CD14-positive monocyte (primary cell): Measurements from ENCODE around the gene AGBL5. TPM values are rescaled to one million over a fixed set of nuclear protein-coding genes. Genes with fewer than 3 reads are reported as not detected.

Experiments used
- DNase-seq, 3 donors: peaks; one replicate each; pipeline ENCODE4 v3.0.0-alpha.2; 2011 to 2022
- H2AFZ ChIP-seq: 2 replicates; pipeline ENCODE4 v1.6.0; 2012; ENCODE audit warnings: mild to moderate bottlenecking, low read depth, low read length, inconsistent platforms; ENCODE audit not compliant: insufficient read depth, poor library complexity, severe bottlenecking
- H3K27ac ChIP-seq, 2 donors: 1 replicate in 1 of 2; 2 replicates in 1 of 2; pipeline ENCODE4 v1.5.1; 2012 to 2013; ENCODE audit warnings: low read length in 2 of 2, control low read depth in 1 of 2, inconsistent platforms in 1 of 2, low read depth in 1 of 2, mild to moderate bottlenecking in 1 of 2
- H3K27me3 ChIP-seq, 2 donors: one replicate each; pipeline versions ENCODE4 v1.6.0 to v1.6.1; 2011 to 2013; ENCODE audit warnings: low read length in 2 of 2; ENCODE audit not compliant: control insufficient read depth in 2 of 2, insufficient read depth in 2 of 2
- H3K36me3 ChIP-seq, 2 donors: replicated peaks in 1 of 2; 1 replicate in 1 of 2; 2 replicates in 1 of 2; pipeline versions ENCODE4 v1.5.1 to v1.6.1; 2012 to 2013; ENCODE audit warnings: low read length in 2 of 2, control low read depth in 1 of 2, inconsistent platforms in 1 of 2, mild to moderate bottlenecking in 1 of 2; ENCODE audit not compliant: insufficient read depth in 2 of 2, control insufficient read depth in 1 of 2
- H3K4me1 ChIP-seq, 2 donors: 1 replicate in 1 of 2; 2 replicates in 1 of 2; pipeline versions ENCODE4 v1.5.1 to v1.6.1; 2012 to 2013; ENCODE audit warnings: low read length in 2 of 2, control low read depth in 1 of 2, inconsistent platforms in 1 of 2, mild to moderate bottlenecking in 1 of 2, moderate library complexity in 1 of 2; ENCODE audit not compliant: insufficient read depth in 2 of 2, control insufficient read depth in 1 of 2
- H3K4me2 ChIP-seq: replicated peaks from 2 replicates; pipeline ENCODE3; 2012; ENCODE audit warnings: low read length, moderate library complexity, mild to moderate bottlenecking; ENCODE audit not compliant: poor library complexity, severe bottlenecking; ENCODE audit errors: extremely low read depth
- H3K4me3 ChIP-seq, 3 experiments: fragments of 200-600 bp in 1 of 3; sonication (generic) in 1 of 3; replicated peaks in 1 of 3; 1 replicate in 2 of 3; 2 replicates in 1 of 3; pipeline ENCODE4 v1.5.1; 2011 to 2013; ENCODE audit warnings: low read length in 3 of 3, mild to moderate bottlenecking in 3 of 3, control low read depth in 2 of 3, low read depth in 2 of 3, inconsistent platforms in 1 of 3, moderate library complexity in 1 of 3
- H3K79me2 ChIP-seq: 2 replicates; pipeline ENCODE4 v1.6.0; 2012; ENCODE audit warnings: mild to moderate bottlenecking, control low read depth, inconsistent platforms, low read length, moderate library complexity; ENCODE audit not compliant: insufficient read depth
- H3K9ac ChIP-seq: 2 replicates; pipeline ENCODE4 v1.6.0; 2017; ENCODE audit warnings: low read length, mild to moderate bottlenecking; ENCODE audit not compliant: insufficient read depth, poor library complexity, severe bottlenecking
- H3K9me3 ChIP-seq, 2 donors: replicated peaks in 1 of 2; 1 replicate in 1 of 2; 2 replicates in 1 of 2; pipeline versions ENCODE4 v1.5.1 to v1.6.1; 2012 to 2013; ENCODE audit warnings: low read length in 2 of 2, control low read depth in 1 of 2; ENCODE audit not compliant: control insufficient read depth in 1 of 2, insufficient read depth in 1 of 2
- H4K20me1 ChIP-seq: 2 replicates; pipeline ENCODE4 v1.6.0; 2012; ENCODE audit warnings: mild to moderate bottlenecking, low read length, control low read depth, moderate library complexity; ENCODE audit not compliant: insufficient read depth
- H3K27ac Mint-ChIP-seq, 7 donors: one replicate each; pipeline ENCODE4 v1.8.0; 2020; ENCODE audit warnings: mild to moderate bottlenecking in 7 of 7, mixed read lengths in 7 of 7, moderate library complexity in 6 of 7, inconsistent platforms in 2 of 7
- H3K27me3 Mint-ChIP-seq, 3 donors: one replicate each; pipeline ENCODE4 v1.8.0; 2021 to 2022; ENCODE audit warnings: low read depth in 3 of 3, mild to moderate bottlenecking in 3 of 3, mixed read lengths in 3 of 3, moderate library complexity in 3 of 3, inconsistent platforms in 1 of 3
- H3K36me3 Mint-ChIP-seq, 2 donors: one replicate each; pipeline ENCODE4 v1.8.0; 2020; ENCODE audit warnings: mixed read lengths in 2 of 2, inconsistent platforms in 1 of 2, mild to moderate bottlenecking in 1 of 2
- H3K4me1 Mint-ChIP-seq: one replicate; pipeline ENCODE4 v1.8.0; 2020; ENCODE audit warnings: mild to moderate bottlenecking, mixed read lengths
- H3K4me3 Mint-ChIP-seq, 2 donors: one replicate each; pipeline ENCODE4 v1.8.0; 2020; ENCODE audit warnings: mild to moderate bottlenecking in 2 of 2, mixed read lengths in 2 of 2, moderate library complexity in 1 of 2
- H3K9me3 Mint-ChIP-seq, 7 donors: one replicate each; pipeline ENCODE4 v1.8.0; 2020 to 2022; ENCODE audit warnings: mixed read lengths in 7 of 7, mild to moderate bottlenecking in 6 of 7, moderate library complexity in 6 of 7, inconsistent platforms in 2 of 7
- CTCF ChIP-seq: fragments of 200-600 bp; IDR thresholded peaks from one replicate; pipeline ENCODE4 v1.8.0; 2022; ENCODE audit warnings: antibody characterized with exemption, mild to moderate bottlenecking
- WGBS: methylation state at CpG from one replicate; pipeline ENCODE4 v1.1.5; 2013; ENCODE audit warnings: missing lambda C conversion rate; ENCODE audit not compliant: insufficient coverage; 5-methylcytosine and 5-hydroxymethylcytosine counted together
- intact Hi-C, 2 donors: fragments of 100-400 bp; cut with micrococcal nuclease; formaldehyde crosslinking; loops; one replicate each; pipeline versions ENCODE4 v1.15.0 to v1.15.1; 2023
- polyA plus RNA-seq, 3 donors: library from polyadenylated mRNA; depleted of rRNA in 1 of 3; unstranded in 2 of 3; stranded (reverse) in 1 of 3; fragments of 300-500 nt in 2 of 3; fragments of >200 nt in 1 of 3; fragmentation: Illumina TruSeq in 2 of 3; gene quantifications; 1 replicate in 2 of 3; 2 replicates in 1 of 3; pipeline ENCODE4 v1.2.3, GENCODE V29; 2012 to 2021

The AGBL5 gene
- polyA plus RNA-seq, 3 donors = 4.4 to 4.8 (median 4.6) TPM

- peaks cover 40 to 50% of the 10 kb centered on the region in 2 donors for H3K36me3 Mint-ChIP-seq
- TF ChIP-seq CTCF = no peak
- H3K4me2 ChIP-seq = peak overlapping the region; percentile 98
- no peaks in the 10 kb centered on the region for H3K9me3 Mint-ChIP-seq
- WGBS = 13% methylated on average over 6 of the region's 11 CpGs
- peak overlapping the region; percentile 84 to 96 (median 94) for H3K4me3 ChIP-seq
- H3K4me1 ChIP-seq = peaks cover 20 to 24% of the 10 kb centered on the region in 2 donors
- H3K27ac ChIP-seq = peak overlapping the region; percentile 27 to 87
- peak overlapping the region; percentile 72 to 92 (median 83) for H3K27ac Mint-ChIP-seq
- peaks cover 31% of the 10 kb centered on the region for H3K4me1 Mint-ChIP-seq
- no peaks in the 10 kb centered on the region for H3K27me3 ChIP-seq
- intact Hi-C loops = loop anchor here (2.0 to 5.0 kb wide), 2 partner anchors 39 to 47 kb away; partner anchors contain the start of gene OST4 (in 2 of the 2)
- H3K79me2 ChIP-seq = peaks cover 36% of the 10 kb centered on the region
- H4K20me1 ChIP-seq = peaks cover 16% of the 10 kb centered on the region
- no peaks in the 10 kb centered on the region for H3K27me3 Mint-ChIP-seq
- H3K9ac ChIP-seq = peak overlapping the region; percentile 93
- H3K4me3 Mint-ChIP-seq = peak overlapping the region; percentile 92 to 96
- no peaks in the 10 kb centered on the region for H3K9me3 ChIP-seq
- H3K36me3 ChIP-seq = peaks cover 34 to 45% of the 10 kb centered on the region in 2 donors
- no peak for DNase-seq
- H2AFZ ChIP-seq = peak overlapping the region; percentile 97
These were observed 18.1 kb upstream of the AGBL5 start for GRCh38 chr2:27033253-27033852.

- Histone ChIP-seq H4K20me1 (peaks cover 16% of the 10 kb centered on the region), H3K4me3 (no peak overlapping the region), H3K4me1 (peaks cover 13 to 15% of the 10 kb centered on the region in 2 donors), H2AFZ (no peak overlapping the region), H3K9ac (no peak overlapping the region), H3K9me3 (no peaks in the 10 kb centered on the region), H3K79me2 (peaks cover 29% of the 10 kb centered on the region), H3K4me2 (no peak overlapping the region), H3K27ac (no peak overlapping the region), H3K27me3 (no peaks in the 10 kb centered on the region), H3K36me3 (peaks cover 74 to 84% of the 10 kb centered on the region in 2 donors)
- Mint-ChIP-seq H3K4me1 (peaks cover 17% of the 10 kb centered on the region), H3K9me3 (no peaks in the 10 kb centered on the region), H3K27ac (no peak overlapping the region), H3K4me3 (no peak overlapping the region), H3K36me3 (peaks cover 80% of the 10 kb centered on the region in 2 donors), H3K27me3 (no peaks in the 10 kb centered on the region)
- intact Hi-C loops = no loop called here
- DNase-seq = no peak
- WGBS = 100% methylated on average over 5 of the region's 6 CpGs
- TF ChIP-seq CTCF = no peak
These were observed 13.5 kb upstream of the AGBL5 start for GRCh38 chr2:27038012-27038411.
